Dermis microvascular lymphatic vessel endothelial cell (primary cell): Measurements from ENCODE around the gene TNFSF10. TPM values are rescaled to one million over a fixed set of nuclear protein-coding genes. Genes with fewer than 3 reads are reported as not detected.
A peak's percentile ranks its signal among the peaks of the same experiment; 100 is the strongest.

ENCODE experiments used
- DNase-seq, 2 donors: peaks; one replicate each; pipeline versions ENCODE4 v3.0.0 to v3.0.0-alpha.2; 2010; ENCODE audit warnings: low read depth in 2 of 2
- total RNA-seq: library from RNA; depleted of rRNA; stranded (reverse); fragments of >200 nt; gene quantifications from 2 replicates; pipeline ENCODE4 v1.2.1, GENCODE V29; 2014

TNFSF10 gene
- total RNA-seq, 1 donor from 2014 or later, result 53.9 TPM

DNA sequence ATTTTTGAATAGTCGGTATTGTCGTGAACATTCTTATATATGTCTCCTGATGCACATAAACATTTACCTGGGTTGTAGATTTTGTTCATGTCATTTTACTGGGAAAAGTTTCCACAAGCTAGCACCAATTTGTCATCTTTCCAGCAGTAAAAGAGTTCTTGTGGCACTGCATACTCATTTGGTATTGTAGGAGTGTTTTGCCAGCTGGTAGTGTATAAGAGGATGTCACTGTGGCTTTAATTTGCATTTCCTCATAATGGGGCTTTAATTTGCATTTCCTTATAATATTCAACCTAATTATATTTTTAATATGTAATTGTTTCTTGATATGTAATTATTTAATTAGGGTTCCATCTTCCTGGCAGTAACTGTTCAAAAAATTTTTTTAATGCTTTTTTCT, 21.2 kb upstream of the TNFSF10 start:
- DNase-seq, result no peak

DNA sequence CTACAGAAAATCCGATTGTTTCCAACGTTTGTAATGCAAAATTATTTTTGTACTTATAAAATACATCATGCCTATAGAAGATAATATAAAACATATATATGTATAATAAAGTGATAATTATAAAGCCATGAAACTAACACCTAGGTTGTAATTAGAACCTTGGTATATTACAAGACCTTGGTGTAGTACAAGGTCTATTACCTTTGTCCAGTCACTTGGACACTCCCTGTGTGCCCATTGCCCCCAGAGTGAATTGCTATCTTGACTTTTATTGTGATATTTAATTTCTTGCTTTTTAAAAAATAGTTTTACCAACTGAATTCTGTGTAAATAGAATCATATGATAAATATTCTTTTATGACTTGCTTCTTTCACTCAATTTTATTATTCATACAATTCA, 20.7 kb upstream of the TNFSF10 start:
- DNase-seq, result no peak

DNA sequence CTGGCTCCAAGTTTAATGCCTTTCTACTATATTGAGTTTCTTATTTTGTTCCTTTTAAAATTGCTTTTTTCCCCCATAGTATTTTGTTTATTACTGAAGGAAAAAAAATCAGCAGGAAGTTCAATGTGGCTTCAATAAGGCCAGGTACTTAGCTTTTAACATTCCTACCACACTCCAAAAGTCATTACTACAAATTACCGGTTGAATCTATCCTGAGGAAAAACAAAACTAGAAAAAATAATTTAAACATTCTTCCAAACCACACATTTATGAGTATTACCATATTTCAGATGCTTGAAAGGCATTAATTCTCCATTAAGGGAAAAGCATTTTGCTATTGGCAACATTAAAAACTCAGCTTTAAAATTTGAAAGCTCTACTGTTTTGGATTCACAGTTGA, 20.2 kb upstream of the TNFSF10 start:
- DNase-seq, result no peak

- DNase-seq, result no peak
These were observed 19.8 kb upstream of the TNFSF10 start for GRCh38 chr3:172542999-172543398.

DNA sequence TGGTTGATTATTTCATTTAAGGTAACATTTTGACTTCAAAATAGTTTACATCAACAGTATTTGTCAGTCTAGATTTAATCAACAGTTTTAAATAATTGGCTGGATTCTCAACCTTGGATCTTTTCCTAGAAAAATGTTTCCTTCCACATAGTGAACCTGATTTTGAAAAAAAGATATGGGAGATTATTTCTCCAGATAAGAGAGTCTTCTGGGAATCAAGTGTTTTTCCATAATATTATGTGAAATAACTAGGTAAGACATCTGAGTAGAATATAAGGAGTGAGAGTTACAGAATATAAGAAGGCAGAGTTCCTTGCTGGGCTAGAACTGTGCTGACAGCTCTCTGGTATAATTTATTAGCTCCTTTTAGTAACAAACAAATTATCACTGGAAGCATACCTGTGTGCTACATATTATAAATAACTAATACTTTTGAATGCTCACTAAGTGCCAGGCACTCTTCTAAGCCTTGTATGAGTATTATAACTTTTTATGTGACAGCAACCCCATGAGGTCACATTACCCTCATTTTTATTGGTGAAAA, 18.8 kb upstream of the TNFSF10 start:
- DNase-seq, result no peak

DNA sequence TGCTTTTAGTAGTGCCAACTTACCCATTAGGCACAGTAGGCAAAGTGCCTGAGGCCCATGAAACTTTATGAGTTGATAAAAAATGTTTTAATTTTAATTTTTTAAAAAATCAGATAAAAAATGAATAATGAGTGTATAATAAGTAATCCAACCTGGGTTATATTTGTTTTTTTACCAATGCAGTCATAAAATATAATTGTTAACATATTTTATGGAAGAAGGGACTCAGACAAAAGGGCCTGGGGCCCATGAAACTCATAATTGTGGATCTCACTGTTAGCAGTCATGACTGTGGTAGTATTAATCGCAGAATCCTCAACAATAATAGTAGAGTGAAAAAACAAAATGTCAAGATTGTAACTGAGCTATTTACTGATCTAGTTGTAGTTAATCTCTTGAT, 16.8 kb upstream of the TNFSF10 start:
- DNase-seq, result no peak

GRCh38 chr3:172539273-172539672, 16.0 kb upstream of the TNFSF10 start:
- DNase-seq, result no peak

DNA sequence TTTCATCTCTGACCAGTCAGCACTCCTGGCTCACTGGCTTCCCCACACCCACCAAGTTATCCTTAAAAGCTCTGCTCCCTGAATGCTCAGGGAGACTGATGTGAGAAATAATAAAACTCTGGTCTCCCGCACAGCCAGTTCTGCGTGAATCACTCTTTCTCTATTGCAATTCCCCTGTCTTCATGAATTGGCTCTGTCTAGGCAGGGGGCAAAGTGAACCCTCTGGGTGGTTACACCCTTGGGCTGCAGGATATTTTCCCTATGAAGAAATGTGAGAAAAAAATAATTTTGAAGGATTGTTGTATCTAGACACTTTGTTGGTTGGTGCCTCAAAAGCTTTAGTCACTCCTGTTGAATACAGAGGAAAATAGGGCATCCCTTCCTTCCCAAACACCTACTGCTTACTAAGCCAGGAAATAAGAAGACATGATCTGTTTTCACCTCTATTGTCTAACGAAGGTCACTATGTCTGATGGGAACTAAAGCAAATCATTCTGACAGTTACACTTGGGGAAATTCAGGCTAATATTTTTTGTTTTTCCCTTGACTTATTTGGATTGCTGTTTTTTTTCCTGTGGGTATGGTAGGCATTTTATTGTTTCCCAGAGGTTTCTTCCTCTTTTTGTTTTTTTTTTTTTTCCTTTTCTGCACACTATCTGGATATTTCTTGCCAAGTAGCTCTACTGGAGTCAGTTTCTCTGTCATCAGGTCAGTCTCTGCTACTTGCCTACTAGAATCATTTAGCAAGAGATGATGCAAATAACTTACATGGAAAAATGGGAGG, 15.3 kb upstream of the TNFSF10 start:
- peak; percentile 68 to 91 for DNase-seq

DNA sequence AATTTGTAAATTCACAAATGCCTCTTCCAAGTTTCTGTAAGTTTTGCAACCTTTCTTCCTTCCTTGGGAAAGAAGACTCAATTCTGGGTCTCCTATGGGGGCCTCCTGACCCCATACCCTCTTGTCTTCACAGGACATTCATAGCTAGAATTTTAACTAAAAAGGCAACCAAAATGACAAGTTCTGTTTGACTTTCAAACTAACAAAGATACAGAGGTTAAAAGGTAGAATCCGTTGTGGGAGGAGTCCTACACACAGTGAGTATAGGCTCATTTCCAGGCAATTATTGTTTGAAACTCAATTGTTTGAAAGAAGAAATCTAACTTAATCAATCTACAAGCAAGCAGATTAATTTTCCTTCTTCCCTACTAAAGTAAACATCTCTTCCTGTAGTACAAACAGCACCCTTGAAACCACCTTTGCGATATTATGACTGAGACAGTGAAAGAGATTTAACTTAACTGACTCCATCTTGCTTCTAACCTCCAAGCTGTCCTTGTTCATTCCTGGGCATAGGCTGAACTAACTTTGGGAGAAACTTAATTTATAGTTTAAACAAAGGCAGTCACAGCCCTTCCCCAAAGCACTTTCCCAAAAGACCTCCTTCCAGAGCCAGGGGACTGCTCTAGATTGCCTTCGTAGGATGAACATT, 14.4 kb upstream of the TNFSF10 start:
- DNase-seq, result no peak

DNA sequence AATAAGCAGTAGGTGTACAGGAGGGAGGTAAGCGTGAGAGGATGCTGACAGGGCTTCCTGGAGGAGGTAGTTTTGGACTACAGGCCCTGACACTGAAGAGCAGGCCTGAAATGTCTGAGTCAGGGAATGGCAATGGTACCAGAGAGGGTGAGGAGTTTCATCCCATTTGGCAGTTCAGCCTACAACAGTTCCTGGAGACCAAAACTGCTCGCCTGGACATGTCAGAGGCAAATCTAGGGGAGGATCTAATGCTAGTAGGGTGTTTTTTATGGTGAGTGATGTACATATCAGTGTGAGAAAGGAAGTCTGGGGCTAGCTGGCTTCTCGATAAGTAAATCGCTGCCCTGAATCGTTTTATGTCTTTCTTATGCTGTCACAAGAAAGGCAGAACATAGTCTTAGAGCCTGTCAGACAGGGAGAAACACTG, 13.8 kb upstream of the TNFSF10 start:
- DNase-seq, result no peak

GRCh38 chr3:172536505-172536904, 13.3 kb upstream of the TNFSF10 start:
- no peak for DNase-seq

GRCh38 chr3:172530566-172530965, 7.3 kb upstream of the TNFSF10 start:
- no peak for DNase-seq

- DNase-seq, result no peak
These were observed 6.9 kb upstream of the TNFSF10 start for GRCh38 chr3:172530101-172530561.

GRCh38 chr3:172528677-172529076, 5.4 kb upstream of the TNFSF10 start:
- no peak for DNase-seq

DNA sequence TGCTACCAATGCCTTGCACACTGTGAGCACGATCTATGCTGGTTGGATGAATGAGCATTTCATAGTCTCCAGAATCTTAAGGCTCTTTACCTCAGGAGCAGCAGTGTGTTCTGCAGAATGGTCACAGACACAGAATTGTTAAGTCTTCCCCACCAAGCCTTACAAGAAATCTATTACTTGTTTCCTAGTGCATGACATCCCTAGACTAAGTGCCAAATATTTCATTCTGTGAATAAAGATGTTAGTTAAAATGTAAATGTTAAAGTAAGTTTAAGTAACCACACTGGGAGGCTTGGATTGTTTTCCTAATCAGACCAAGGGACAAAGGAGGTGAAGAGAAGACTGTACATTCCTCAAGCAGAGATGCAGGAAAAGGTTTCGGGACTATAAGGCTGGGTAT, 4.1 kb upstream of the TNFSF10 start:
- DNase-seq, result no peak

GRCh38 chr3:172525116-172525613, 1.9 kb upstream of the TNFSF10 start:
- no peak for DNase-seq

- no peak for DNase-seq
These were observed 1.4 kb upstream of the TNFSF10 start for GRCh38 chr3:172524611-172525010.

- DNase-seq, result peak in 1 of 2 donors; percentile 32
These were observed 1.1 kb downstream of the TNFSF10 start for GRCh38 chr3:172521837-172522726.

DNA sequence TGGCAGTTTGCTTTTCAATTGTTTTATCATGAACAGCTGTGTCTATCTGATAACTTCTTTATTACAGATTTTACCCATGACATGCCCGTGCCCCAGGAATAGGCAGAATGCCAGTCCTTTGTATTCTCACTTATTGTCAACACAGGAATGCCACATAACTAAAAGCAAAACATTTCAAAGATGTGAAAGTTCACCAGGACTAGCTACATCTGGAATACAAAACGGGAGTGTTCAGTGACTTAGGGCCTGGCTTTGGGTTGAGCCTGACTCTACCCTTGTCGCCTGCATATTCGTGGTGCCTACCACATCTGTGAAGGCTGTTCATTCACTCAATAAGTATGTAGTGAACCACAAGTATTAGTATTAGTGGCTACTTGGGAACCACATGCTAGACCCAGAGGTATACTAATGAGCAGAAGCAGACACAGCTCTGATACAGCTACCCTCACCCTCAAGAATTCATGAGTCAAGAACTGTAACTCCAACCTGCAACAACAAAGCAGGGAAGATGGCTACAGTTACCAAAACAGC, 2.9 kb downstream of the TNFSF10 start:
- peak; percentile 96 for DNase-seq

DNA sequence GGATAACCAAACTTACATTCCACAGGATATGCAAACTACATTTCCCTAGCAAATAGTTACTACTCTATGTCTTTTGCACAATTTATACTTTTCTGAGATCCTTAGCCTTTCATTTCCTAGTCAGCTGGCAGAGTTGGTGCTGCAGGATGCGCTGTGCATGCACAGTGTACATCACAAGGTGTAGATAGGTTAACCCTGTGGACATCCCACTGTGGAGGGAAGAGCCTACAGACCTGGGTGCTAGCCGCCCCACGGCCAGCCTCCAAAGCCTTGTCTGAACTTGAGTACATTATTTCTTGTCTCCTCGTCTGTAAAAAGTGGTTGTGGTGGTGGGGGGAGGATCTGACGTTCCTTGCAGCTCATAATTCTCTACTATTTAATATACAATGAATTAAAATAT, 3.5 kb downstream of the TNFSF10 start:
- peak in 1 of 2 donors; percentile 41 for DNase-seq

GRCh38 chr3:172518929-172519640, 4.1 kb downstream of the TNFSF10 start:
- no peak for DNase-seq
